HL-60/S4 treated with phorbol 12-myristate 13-acetate at 8.2 ng/mL for 4 days and 3 days (cell line): Measurements from ENCODE around the gene NDUFA13.

Experiments
- in situ Hi-C: fragments of 300-500 bp; cut with MboI; formaldehyde crosslinking; loops from 2 replicates; pipeline ENCODE4 v1.15.0; 2022; ENCODE audit warnings: low sequenced_read_pairs

Gene NDUFA13

GRCh38 chr19:19505669-19506326 lies 10.2 kb upstream of the NDUFA13 start:
- in situ Hi-C loops: no loop called here

DNA sequence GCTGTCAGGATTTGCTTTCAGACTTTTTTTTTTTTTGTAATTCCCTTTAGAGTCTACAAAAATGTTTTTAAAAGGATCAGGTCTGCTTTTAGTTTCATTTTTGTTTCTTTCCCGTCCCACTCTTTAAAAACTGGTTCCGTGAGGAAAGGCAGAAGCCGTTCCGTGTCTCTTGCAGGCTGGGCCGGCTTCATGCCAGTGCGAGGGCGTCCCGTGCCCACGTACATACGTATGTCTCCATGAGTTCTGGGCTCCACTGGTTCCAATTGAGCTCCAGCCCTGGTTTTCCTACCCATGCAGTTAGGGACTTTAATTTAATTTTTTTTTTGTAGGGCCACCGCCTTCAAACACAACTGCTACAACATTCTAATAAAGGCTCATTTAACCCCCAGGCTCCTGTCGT lies 9.4 kb upstream of the NDUFA13 start:
- in situ Hi-C loops: no loop called here

DNA sequence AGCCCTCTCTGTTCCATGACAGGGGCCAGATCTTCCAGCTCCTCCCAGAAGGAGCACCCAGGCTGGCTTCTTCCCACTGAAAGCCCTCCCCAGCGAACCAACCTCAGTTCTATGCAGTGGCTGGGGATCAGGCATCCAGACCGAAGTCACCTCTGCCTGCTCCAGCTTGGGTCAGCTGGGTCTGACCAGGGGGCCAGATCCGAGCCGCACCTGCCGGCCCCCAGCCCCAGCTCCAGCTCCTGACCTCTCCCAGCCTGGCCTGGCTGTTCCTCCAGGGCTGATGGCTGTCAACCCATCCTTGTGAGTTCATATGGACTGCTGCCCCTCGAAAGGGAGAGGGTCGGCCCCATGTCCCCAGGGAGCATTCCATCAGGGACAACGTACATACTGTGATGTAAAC lies 8.7 kb upstream of the NDUFA13 start:
- in situ Hi-C loops: no loop called here

- in situ Hi-C loops: no loop called here
Observed at GRCh38 chr19:19508217-19508616, 7.8 kb upstream of the NDUFA13 start.

DNA sequence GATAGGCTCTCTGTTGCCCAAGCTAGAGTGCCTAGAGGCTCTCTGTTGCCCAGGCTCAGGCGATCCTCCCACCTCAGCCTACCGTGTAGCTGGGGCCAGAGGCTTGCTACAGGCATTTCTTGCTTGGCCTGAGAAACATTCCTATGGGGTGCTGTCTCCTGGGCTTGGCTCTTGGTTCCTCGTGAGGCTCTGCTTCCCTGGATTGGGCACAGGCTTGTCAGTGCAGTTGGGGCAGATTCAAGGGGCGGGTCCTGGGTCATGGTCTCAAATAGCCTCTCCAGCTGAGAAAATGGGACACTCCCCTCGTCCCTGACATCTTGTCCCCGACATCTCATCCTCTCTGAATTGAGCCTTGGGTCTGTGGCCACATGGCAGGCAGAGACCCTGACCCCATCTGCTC lies 5.6 kb upstream of the NDUFA13 start:
- in situ Hi-C loops: no loop called here

DNA sequence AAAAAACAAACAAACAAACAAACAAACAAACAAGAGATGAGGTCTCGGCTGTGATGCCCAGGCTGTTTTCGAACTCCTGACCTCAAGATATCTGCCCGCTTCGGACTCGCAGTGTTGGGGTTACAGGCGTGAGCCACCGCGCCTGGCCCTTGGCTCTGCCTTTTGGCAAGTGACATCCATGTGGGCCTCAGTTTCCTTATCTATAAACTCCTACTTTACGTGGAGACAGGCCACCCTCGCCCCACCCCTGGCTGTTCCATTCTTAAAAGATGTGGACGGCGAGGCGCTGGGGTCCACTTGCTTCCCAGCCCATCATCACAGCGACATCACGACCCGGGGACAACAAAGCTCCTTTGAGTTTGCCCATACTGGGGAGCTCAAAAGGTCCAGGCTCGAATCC lies 2.3 kb upstream of the NDUFA13 start:
- in situ Hi-C loops: no loop called here

GRCh38 chr19:19514215-19514657 lies 1.8 kb upstream of the NDUFA13 start:
- in situ Hi-C loops: no loop called here

DNA sequence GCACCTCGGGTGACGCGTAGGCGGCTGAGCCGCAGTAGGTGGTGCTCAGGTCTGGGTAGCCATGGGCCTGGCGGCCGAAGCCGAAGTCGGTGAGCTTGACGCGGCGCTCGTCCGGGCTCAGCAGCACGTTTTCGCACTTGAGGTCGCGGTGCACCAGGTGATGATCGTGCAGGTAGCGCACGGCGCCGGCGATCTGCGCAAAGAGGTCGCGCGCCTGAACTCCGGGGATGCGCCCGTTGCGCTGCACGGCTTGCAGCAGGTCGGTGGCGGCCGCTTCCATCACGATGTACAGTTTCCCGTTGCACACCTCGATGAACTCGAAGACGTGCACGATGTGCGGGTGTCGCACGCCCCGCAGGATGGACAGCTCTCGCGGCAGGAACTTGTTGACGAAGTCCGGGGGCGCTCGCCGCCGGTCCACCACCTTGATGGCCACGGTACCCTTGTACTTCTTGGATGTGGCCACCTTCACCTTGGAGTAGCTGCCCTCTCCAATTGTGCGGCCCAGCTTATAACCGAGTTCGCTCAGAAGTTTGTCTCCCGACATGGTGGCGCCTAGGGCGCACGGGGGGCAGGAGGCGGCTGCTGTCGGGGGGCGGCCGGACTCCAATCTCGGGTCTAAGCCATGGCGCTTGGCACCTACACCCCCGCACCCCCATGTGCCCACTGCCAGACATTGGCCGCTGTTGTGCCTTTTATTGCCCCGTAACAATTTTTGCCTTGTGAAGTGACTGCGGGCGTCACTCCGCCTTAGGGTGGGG lies 964 bp upstream of the NDUFA13 start, which contains the start of gene TSSK6:
TSSK6 (minus strand) TSS at position 668 of the 761 bp plus-strand sequence; CDS start at position 547, 121 bp downstream.
- in situ Hi-C loops: no loop called here

DNA sequence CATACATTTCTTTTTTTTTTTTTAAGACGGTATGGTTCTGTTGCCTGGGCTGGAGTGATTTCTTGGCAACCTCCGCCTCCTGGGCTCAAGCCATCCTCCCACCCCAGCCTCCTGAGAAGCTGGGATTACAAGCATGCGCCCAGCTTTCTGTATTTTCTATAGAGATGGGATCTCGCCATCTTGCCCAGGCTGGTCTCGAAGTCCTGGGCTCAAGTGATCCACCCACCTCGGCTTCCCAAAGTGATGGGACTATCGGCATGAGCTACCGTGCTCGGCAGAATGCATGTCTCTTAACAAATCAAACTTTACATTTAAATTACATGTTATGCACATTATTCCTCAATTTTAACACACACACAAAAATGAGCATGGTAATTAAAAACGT lies 1.2 kb downstream of the NDUFA13 start:
- in situ Hi-C loops: no loop called here

DNA sequence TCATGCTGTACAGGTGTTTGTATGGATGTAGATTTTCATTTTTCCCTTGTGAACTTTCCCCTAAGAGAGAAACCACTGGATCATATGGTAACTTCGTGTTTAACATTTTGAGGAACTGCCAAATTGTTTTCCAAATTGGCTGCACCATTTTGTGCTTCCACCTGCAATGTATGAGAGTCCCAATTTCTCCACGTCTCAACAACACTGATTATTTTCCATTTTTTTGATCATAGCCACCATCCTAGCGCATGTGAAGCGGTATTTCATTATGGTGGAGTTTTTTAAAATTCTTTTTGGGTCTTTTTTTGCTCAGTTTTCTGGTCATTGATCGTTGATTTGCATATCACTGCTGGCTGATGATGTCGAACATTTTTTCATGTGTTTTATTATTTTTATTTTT lies 5.0 kb downstream of the NDUFA13 start:
- in situ Hi-C loops: no loop called here

DNA sequence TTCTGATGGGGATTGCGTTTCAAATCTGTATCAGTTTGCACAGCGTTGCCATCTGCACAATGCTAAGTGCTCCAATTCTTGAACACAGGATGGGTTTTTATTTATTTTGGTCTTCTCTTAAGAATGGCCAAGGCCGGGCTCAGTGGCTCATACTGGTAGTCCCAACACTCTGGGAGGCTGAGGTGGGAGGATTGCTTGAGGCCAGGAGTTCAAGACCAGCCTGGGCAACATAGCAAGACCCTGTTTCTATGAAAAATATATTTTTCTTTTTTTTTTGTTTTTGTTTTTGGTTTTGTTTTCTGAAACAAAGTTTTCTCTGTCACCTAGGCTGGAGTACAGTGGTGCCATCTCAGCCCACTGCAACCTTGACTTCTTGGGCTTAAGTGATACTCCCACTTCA lies 7.2 kb downstream of the NDUFA13 start:
- in situ Hi-C loops: no loop called here

DNA sequence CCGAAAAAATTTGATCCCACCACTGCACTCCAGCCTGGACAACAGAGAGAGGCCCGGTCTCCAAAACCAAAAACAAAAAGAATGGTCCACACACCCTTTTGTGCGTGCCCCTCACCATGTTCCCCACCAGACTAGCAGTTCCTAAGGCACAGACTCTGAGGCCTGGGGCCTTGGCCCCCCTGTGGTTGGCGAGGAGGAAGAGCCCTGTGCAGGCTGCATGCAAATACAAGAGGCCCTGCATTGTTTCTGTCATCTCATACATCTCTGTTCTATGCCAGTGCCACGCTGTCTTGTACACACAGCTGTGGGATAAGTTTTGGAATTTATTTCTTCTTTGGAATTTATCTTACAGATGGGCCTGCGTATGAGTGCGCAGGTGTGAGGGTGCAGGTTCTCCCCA lies 8.0 kb downstream of the NDUFA13 start:
- in situ Hi-C loops: no loop called here

DNA sequence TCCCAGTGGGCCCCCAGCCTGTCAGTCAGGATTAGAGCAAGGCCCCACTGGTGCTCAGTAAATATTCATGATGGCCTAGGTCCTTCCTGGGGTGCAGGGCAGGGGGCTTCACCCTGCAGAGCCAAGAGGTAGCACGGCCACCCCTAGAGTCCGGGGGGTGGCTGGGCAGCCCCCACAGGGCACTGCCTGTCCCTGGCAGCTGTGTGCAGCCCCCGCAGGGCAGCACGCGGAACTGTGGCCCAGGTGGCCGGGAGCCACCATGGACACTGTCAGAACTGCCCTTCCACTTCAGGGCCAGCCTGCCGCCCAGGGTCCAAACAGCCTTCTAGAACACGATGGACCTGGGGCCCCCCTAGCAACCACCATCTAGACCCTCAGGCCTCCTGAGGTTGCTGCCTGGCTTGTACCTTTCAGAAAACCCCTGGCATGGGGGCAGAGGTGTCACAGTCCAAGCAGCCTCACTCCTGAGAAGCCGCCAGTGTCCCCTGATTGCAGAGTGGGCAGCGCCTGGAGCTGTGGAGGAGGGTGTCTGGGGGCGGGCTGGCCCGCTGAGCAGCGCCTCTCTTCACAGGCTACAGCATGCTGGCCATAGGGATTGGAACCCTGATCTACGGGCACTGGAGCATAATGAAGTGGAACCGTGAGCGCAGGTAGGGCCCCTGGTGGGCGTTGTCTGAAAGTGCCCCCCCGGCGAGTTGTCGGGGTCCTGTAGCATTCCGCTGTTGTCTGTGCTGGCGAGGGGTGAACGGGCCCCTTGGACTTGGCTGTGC lies 9.8 kb downstream of the NDUFA13 start:
- in situ Hi-C loops: no loop called here

- in situ Hi-C loops: no loop called here
Observed at GRCh38 chr19:19526581-19527370, 10.8 kb downstream of the NDUFA13 start.

GRCh38 chr19:19527371-19527656 lies 11.3 kb downstream of the NDUFA13 start:
- in situ Hi-C loops: no loop called here

DNA sequence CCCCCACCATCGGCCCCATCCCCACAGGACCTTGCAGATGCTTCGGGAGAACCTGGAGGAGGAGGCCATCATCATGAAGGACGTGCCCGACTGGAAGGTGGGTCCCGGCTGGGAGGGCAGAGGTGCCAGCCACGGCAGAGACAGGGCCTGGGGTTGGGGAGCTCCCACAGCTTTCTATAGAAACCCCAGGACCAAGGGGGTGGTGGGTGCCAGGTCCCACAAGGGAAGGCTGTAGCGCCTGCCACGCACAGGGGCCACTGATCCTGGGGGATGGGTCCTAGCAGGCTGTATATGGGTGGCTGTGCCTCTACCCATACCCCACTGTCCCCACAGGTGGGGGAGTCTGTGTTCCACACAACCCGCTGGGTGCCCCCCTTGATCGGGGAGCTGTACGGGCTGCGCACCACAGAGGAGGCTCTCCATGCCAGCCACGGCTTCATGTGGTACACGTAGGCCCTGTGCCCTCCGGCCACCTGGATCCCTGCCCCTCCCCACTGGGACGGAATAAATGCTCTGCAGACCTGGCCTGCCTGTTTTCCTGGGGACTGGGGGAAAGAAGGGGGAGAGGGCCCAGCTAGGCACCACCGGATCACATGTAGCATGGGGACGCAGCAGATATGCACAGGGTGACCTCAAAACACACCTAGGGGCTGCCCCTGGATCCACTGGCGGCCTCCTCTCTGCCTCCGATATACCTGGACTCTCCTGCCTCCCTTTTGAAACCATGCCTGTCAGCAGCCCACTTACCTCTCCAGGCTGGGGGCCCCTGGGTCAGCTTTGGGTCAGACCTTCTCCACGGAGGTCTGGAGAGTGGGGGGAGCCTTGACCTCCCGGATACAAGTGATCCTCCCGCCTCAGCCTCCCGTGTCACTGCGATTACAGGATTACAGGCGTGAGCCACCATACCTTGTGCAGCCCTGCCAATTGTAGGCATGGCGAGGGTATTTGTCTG lies 11.9 kb downstream of the NDUFA13 start:
- in situ Hi-C loops: no loop called here

GRCh38 chr19:19528721-19529490 lies 12.9 kb downstream of the NDUFA13 start, which contains the start of gene YJEFN3:
YJEFN3 (plus strand) TSS chr19:19528911; CDS start chr19:19528933, 22 bp downstream.
- in situ Hi-C loops: no loop called here

GRCh38 chr19:19529783-19530422 lies 13.9 kb downstream of the NDUFA13 start:
- in situ Hi-C loops: loop anchor here (10.0 kb wide), 1 partner anchor 115 kb away; the partner anchor contains the start of gene GMIP
